ENCODE results near the gene PARS2.

PARS2 gene

GRCh38 chr1:54774820-54775498 lies 10.6 kb upstream of the PARS2 start:
- peak; percentile 49 for DNase-seq (ENCODE audit: low read depth)

- no peak for DNase-seq (ENCODE audit: low read depth)
Observed at GRCh38 chr1:54772951-54773350, 8.6 kb upstream of the PARS2 start.

GRCh38 chr1:54768093-54768492 lies 3.8 kb upstream of the PARS2 start:
- DNase-seq (ENCODE audit: low read depth): peak; percentile 13

GRCh38 chr1:54767526-54767925 lies 3.2 kb upstream of the PARS2 start:
- no peak for DNase-seq (ENCODE audit: low read depth)

- DNase-seq (ENCODE audit: low read depth): no peak
Observed at GRCh38 chr1:54766726-54767125, 2.4 kb upstream of the PARS2 start.

GRCh38 chr1:54764922-54765561 lies 719 bp upstream of the PARS2 start:
- no peak for DNase-seq (ENCODE audit: low read depth)

- no peak for DNase-seq (ENCODE audit: low read depth)
Observed at GRCh38 chr1:54763816-54764132, 549 bp downstream of the PARS2 start.

GRCh38 chr1:54758678-54759348 lies 5.5 kb downstream of the PARS2 start:
- DNase-seq (ENCODE audit: low read depth): no peak

- no peak for DNase-seq (ENCODE audit: low read depth)
Observed at GRCh38 chr1:54757833-54758232, 6.5 kb downstream of the PARS2 start.

GRCh38 chr1:54754486-54755285 lies 9.6 kb downstream of the PARS2 start:
- DNase-seq (ENCODE audit: low read depth): no peak

GRCh38 chr1:54754045-54754444 lies 10.3 kb downstream of the PARS2 start:
- no peak for DNase-seq (ENCODE audit: low read depth)

GRCh38 chr1:54751426-54751825 lies 12.9 kb downstream of the PARS2 start:
- DNase-seq (ENCODE audit: low read depth): no peak

GRCh38 chr1:54750596-54750995 lies 13.7 kb downstream of the PARS2 start:
- DNase-seq (ENCODE audit: low read depth): no peak

GRCh38 chr1:54748094-54748835 lies 16.1 kb downstream of the PARS2 start:
- no peak for DNase-seq (ENCODE audit: low read depth)

GRCh38 chr1:54745864-54746263 lies 18.5 kb downstream of the PARS2 start:
- DNase-seq (ENCODE audit: low read depth): no peak

- DNase-seq (ENCODE audit: low read depth): no peak
Observed at GRCh38 chr1:54745274-54745673, 19.0 kb downstream of the PARS2 start.

- DNase-seq (ENCODE audit: low read depth): no peak
Observed at GRCh38 chr1:54744696-54745095, 19.6 kb downstream of the PARS2 start.

- no peak for DNase-seq (ENCODE audit: low read depth)
Observed at GRCh38 chr1:54743416-54744226, 20.7 kb downstream of the PARS2 start.

GRCh38 chr1:54742282-54742681 lies 22.0 kb downstream of the PARS2 start:
- DNase-seq (ENCODE audit: low read depth): peak; percentile 7

GRCh38 chr1:54741531-54741930 lies 22.8 kb downstream of the PARS2 start:
- DNase-seq (ENCODE audit: low read depth): no peak

GRCh38 chr1:54738244-54738643 lies 26.1 kb downstream of the PARS2 start:
- no peak for DNase-seq (ENCODE audit: low read depth)
